ENCODE measurements around the gene PLCB2.

- TF ChIP-seq POLR2A (IDR thresholded peaks at IDR 0.05; ENCODE audit: low read length) (no peak), GATA1 (IDR thresholded peaks at IDR 0.05; ENCODE audit: low read depth, low read length) (no peak)
Measured at GRCh38 chr15:40243126-40243810, 64.5 kb downstream of the PLCB2 start.

All from erythroblast (primary cell).